ENCODE measurements around the gene ABCB7. TPM values are rescaled to one million over a fixed set of nuclear protein-coding genes. Genes with fewer than 3 reads are reported as not detected.

Gene ABCB7
- total and polyA plus RNA-seq, 4 donors, result 10.7 to 26.1 (median 17.4) TPM

DNA sequence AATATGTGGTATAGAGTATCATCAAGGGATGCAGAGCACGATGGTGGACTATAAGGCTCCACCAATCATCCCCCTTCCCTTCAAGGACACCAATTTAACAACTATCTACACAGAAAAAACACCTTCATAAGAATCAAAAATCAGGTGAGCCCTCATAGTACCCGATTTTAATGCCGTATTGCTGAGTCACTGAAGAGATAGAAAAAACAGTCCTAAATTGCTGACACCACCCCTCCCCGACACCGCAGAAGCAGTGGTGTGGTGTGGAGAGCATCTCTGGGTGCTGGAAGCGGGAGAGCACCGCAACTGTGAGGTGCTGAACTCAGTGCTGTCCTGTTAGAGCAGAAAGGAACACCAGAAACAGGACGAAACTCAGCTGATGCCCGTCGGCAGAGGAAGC lies 49.3 kb downstream of the ABCB7 start:
- no peak overlapping the region for H3K4me3 ChIP-seq (ENCODE audit: low read depth in 1 of 3, low read length in 3 of 3)
- H3K9ac ChIP-seq (ENCODE audit: low read depth in 1 of 2, low read length in 2 of 2), result no peak overlapping the region
- no peak for DNase-seq (ENCODE audit: low spot score)
- no peak overlapping the region for H3K27ac ChIP-seq (ENCODE audit: low read depth in 1 of 2, low read length in 2 of 2)
- 96% methylated on average over 10 of the region's 10 CpGs for WGBS
- no peaks in the 10 kb centered on the region for H3K4me1 ChIP-seq (ENCODE audit: control insufficient read depth in 4 of 4, insufficient read depth in 4 of 4, low read length in 3 of 4)
- no peaks in the 10 kb centered on the region for H3K9me3 ChIP-seq (ENCODE audit: control insufficient read depth in 4 of 4, low read length in 3 of 4)
- H3K36me3 ChIP-seq (ENCODE audit: control insufficient read depth in 4 of 4, insufficient read depth in 3 of 4, low read depth in 1 of 4, low read length in 3 of 4), result peaks cover 0 to 2% (median 0%) of the 10 kb centered on the region in 4 donors
- TF ChIP-seq JUND (IDR thresholded peaks at IDR 0.05) (no peak), GABPA (IDR thresholded peaks at IDR 0.05 in 1 of 2, conservative IDR thresholded peaks at IDR 0.05 in 1 of 2) (no peak), EGR1 (IDR thresholded peaks at IDR 0.05; ENCODE audit: low read depth in 2 of 2) (no peak), HNF4G (IDR thresholded peaks at IDR 0.05) (no peak), YY1 (IDR thresholded peaks at IDR 0.05) (no peak)
- TF ChIP-seq, protein P1, sequence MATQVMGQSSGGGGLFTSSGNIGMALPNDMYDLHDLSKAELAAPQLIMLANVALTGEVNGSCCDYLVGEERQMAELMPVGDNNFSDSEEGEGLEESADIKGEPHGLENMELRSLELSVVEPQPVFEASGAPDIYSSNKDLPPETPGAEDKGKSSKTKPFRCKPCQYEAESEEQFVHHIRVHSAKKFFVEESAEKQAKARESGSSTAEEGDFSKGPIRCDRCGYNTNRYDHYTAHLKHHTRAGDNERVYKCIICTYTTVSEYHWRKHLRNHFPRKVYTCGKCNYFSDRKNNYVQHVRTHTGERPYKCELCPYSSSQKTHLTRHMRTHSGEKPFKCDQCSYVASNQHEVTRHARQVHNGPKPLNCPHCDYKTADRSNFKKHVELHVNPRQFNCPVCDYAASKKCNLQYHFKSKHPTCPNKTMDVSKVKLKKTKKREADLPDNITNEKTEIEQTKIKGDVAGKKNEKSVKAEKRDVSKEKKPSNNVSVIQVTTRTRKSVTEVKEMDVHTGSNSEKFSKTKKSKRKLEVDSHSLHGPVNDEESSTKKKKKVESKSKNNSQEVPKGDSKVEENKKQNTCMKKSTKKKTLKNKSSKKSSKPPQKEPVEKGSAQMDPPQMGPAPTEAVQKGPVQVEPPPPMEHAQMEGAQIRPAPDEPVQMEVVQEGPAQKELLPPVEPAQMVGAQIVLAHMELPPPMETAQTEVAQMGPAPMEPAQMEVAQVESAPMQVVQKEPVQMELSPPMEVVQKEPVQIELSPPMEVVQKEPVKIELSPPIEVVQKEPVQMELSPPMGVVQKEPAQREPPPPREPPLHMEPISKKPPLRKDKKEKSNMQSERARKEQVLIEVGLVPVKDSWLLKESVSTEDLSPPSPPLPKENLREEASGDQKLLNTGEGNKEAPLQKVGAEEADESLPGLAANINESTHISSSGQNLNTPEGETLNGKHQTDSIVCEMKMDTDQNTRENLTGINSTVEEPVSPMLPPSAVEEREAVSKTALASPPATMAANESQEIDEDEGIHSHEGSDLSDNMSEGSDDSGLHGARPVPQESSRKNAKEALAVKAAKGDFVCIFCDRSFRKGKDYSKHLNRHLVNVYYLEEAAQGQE (IDR thresholded peaks at IDR 0.05), result no peak
- TF ChIP-seq, protein P2, sequence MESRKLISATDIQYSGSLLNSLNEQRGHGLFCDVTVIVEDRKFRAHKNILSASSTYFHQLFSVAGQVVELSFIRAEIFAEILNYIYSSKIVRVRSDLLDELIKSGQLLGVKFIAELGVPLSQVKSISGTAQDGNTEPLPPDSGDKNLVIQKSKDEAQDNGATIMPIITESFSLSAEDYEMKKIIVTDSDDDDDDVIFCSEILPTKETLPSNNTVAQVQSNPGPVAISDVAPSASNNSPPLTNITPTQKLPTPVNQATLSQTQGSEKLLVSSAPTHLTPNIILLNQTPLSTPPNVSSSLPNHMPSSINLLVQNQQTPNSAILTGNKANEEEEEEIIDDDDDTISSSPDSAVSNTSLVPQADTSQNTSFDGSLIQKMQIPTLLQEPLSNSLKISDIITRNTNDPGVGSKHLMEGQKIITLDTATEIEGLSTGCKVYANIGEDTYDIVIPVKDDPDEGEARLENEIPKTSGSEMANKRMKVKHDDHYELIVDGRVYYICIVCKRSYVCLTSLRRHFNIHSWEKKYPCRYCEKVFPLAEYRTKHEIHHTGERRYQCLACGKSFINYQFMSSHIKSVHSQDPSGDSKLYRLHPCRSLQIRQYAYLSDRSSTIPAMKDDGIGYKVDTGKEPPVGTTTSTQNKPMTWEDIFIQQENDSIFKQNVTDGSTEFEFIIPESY (IDR thresholded peaks at IDR 0.05), result no peak
- no peaks in the 10 kb centered on the region for H3K27me3 ChIP-seq (ENCODE audit: control insufficient read depth in 4 of 4, insufficient read depth in 4 of 4, low read length in 3 of 4)

GRCh38 chrX:75096331-75096730 lies 59.8 kb downstream of the ABCB7 start:
- Histone ChIP-seq H3K27me3 (ENCODE audit: control insufficient read depth in 4 of 4, insufficient read depth in 4 of 4, low read length in 3 of 4) (no peaks in the 10 kb centered on the region), H3K9me3 (ENCODE audit: control insufficient read depth in 4 of 4, low read length in 3 of 4) (no peaks in the 10 kb centered on the region), H3K36me3 (ENCODE audit: control insufficient read depth in 4 of 4, insufficient read depth in 3 of 4, low read depth in 1 of 4, low read length in 3 of 4) (peaks cover 0 to 4% (median 0%) of the 10 kb centered on the region in 4 donors), H3K9ac (ENCODE audit: low read depth in 1 of 2, low read length in 2 of 2) (no peak overlapping the region), H3K27ac (ENCODE audit: low read depth in 1 of 2, low read length in 2 of 2) (no peak overlapping the region), H3K4me3 (ENCODE audit: low read depth in 1 of 3, low read length in 3 of 3) (no peak overlapping the region), H3K4me1 (ENCODE audit: control insufficient read depth in 4 of 4, insufficient read depth in 4 of 4, low read length in 3 of 4) (peaks cover 0 to 2% (median 0%) of the 10 kb centered on the region in 4 donors)
- TF ChIP-seq EGR1 (IDR thresholded peaks at IDR 0.05; ENCODE audit: low read depth in 2 of 2) (no peak), JUND (IDR thresholded peaks at IDR 0.05) (no peak), FOXA2 (IDR thresholded peaks at IDR 0.05) (no peak), FOXA1 (IDR thresholded peaks at IDR 0.05) (no peak), RXRA (IDR thresholded peaks at IDR 0.05) (no peak), MAX (IDR thresholded peaks at IDR 0.05) (no peak)
- WGBS, result 87% methylated on average over 1 of the region's 1 CpG
- DNase-seq (ENCODE audit: low spot score), result no peak

GRCh38 chrX:75086731-75087195 lies 69.3 kb downstream of the ABCB7 start:
- no peak for TF ChIP-seq YY1 (IDR thresholded peaks at IDR 0.05)
- TF ChIP-seq FOXA2 (IDR thresholded peaks at IDR 0.05), result no peak
- TF ChIP-seq HNF4G (IDR thresholded peaks at IDR 0.05), result no peak

More at GRCh38 chrX:75086731-75087195, 69.3 kb downstream of the ABCB7 start:
- H3K36me3 ChIP-seq (ENCODE audit: control insufficient read depth in 4 of 4, insufficient read depth in 3 of 4, low read depth in 1 of 4, low read length in 3 of 4), result no peaks in the 10 kb centered on the region
- H3K27me3 ChIP-seq (ENCODE audit: control insufficient read depth in 4 of 4, insufficient read depth in 4 of 4, low read length in 3 of 4), result peaks cover 0 to 2% (median 0%) of the 10 kb centered on the region in 4 donors
- DNase-seq (ENCODE audit: low spot score), result no peak
- no peaks in the 10 kb centered on the region for H3K4me1 ChIP-seq (ENCODE audit: control insufficient read depth in 4 of 4, insufficient read depth in 4 of 4, low read length in 3 of 4)
- peaks cover 0 to 3% (median 0%) of the 10 kb centered on the region in 4 donors for H3K9me3 ChIP-seq (ENCODE audit: control insufficient read depth in 4 of 4, low read length in 3 of 4)
- no peak overlapping the region for H3K9ac ChIP-seq (ENCODE audit: low read depth in 1 of 2, low read length in 2 of 2)
- no peak overlapping the region for H3K4me3 ChIP-seq (ENCODE audit: low read depth in 1 of 3, low read length in 3 of 3)
- no peak overlapping the region for H3K27ac ChIP-seq (ENCODE audit: low read depth in 1 of 2, low read length in 2 of 2)
- WGBS, result 94% methylated on average over 2 of the region's 2 CpGs

Data from liver (tissue), 9 donors.